Fibroblast of lung (primary cell): ENCODE data around the gene GPR139.

Experiments used
- CTCF ChIP-seq, 2 donors: IDR thresholded peaks in 1 of 2; conservative IDR thresholded peaks in 1 of 2; 1 replicate in 1 of 2; 2 replicates in 1 of 2; pipeline ENCODE4 v1.5.1; 2011 to 2012; ENCODE audit warnings: low read length in 2 of 2, control low read depth in 1 of 2, inconsistent platforms in 1 of 2, low read depth in 1 of 2, mild to moderate bottlenecking in 1 of 2
- EZH2 ChIP-seq: IDR thresholded peaks from 2 replicates; pipeline ENCODE4 v1.5.1; 2012; ENCODE audit warnings: low read length, control low read depth, mild to moderate bottlenecking; ENCODE audit errors: missing control alignments

- TF ChIP-seq CTCF (conservative IDR thresholded peaks at IDR 0.05 in 1 of 2, IDR thresholded peaks at IDR 0.05 in 1 of 2; ENCODE audit: low read depth in 1 of 2, low read length in 2 of 2) (no peak), EZH2 (no peak)
These were observed 22.1 kb downstream of the GPR139 start for GRCh38 chr16:20051611-20052010.
